Activated gamma-delta T cell treated with Interleukin-2 at 50 U/mL for 16 hours (primary cell): Measurements from ENCODE around the gene DNER.

Experiments
- DNase-seq: peaks from one replicate; pipeline ENCODE4 v3.0.0-alpha.2; 2020

Gene DNER

DNA sequence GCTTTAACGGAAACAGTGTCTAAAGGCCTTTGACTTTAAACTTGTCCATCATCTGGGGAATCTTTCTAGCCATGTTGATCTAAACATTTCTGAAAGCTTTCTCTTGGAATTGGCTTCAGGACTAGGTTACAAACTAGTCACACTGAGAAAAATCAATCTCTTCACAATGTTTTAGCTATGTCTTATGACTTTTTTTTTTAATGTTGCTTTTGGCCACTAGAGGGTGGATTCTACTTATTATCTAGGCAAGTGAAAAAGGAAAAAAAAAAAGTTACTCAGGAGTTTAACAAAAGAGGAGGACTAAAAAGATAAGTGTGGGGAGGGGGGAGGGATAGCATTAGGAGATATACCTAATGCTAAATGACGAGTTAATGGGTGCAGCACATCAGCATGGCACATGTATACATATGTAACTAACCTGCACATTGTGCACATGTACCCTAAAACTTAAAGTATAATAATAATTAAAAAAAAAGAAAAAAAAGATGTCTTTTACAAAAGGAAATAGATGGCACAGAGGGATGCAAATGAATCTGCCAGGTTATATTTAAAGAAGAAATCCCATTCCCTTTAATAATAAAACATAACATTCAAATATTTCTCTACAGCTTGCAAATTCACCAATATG, 282.9 kb downstream of the DNER start:
- DNase-seq: no peak

DNA sequence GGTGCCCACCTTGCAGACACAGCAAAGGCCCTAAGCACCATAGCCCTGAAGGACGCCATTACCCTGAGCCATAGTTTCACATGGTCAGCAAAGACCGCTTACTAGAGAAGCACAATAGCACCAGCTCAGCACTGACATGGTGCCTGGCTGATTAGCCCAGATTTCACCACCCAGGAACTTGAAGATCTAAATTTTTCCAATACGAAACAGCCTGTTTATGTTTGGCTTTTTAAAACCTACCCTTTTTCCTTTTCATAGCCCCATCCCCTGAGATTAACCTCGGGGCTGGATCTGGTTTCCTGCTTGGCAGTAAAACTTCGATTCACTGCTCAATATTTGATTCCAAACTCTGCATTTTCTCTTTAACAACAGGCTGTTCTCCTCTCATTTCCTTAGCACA, 284.8 kb downstream of the DNER start:
- DNase-seq: no peak

DNA sequence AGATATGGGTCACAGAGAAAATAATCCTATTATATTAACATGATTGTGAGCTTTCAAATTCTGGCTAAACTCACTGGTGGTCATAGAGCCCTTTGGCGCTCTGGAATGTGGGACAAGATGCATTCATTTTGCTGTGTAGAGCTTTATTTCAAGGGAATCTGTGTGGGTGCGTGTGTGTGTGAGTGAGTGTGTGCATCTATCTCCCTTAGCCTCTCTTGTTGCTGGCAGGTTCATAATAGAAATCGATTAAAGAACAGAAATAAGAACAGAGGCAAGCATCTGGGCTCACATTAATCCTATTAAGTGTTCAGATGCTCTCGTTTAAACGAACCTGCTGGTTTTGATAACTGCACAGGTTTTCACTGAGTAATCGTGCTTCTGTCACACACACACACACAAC, 287.9 kb downstream of the DNER start:
- DNase-seq: no peak

DNA sequence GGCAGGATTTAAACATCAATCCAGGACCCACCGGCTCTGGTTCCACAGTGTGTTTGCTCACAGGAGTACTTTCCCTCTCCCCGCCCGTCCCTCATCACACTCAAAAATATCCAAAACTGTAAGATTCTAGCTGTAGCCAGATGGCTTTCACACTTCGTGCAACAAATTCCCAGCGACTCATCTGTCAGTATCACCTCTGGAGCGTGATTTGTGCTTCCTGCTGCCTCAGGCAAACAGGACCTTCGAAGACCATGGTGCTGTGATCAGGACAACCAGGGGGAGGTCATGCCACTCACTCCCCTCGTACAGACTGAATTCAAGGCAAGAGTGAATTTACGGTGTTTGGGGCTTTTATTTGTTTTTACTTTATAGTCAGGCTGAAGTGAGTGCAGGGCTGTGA, 288.8 kb downstream of the DNER start:
- DNase-seq: no peak

DNA sequence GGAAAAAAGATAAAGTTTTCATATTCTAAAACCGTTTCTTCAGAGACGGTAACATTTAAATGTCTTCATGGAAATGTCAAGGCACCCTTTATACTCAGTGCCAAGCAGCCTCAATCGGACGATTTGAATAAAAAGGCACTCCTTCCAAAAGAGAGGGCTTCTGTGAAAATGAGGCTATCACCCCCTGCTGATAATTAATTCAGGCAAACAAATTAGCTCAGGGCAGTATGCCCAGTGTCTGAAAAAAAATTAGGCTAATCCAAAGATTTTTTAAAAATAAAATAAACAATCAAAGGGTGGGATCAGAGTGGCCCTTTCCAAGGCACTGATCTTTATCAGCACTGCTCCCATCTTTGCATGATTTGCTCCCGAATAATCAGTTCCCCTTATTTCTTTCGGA, 292.3 kb downstream of the DNER start:
- DNase-seq: no peak

DNA sequence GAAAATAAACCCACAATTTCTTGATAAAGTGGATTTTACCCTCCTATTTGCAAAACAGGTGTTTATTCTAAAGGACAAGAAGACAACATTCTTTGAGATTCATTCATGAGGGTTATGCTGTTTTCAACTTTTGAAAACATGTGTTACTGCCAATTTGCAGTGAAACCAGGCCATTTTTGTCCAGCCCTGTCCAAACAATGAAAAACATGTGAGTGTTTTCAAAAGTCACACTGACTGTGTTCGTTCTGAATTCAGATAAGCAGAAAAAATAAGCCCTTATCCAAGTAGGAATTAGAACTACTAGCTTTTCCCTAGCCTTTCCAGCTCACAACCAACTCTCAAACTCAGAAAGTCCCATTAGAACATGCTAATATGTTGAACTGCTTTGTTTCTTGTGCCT, 295.2 kb downstream of the DNER start:
- no peak for DNase-seq

DNA sequence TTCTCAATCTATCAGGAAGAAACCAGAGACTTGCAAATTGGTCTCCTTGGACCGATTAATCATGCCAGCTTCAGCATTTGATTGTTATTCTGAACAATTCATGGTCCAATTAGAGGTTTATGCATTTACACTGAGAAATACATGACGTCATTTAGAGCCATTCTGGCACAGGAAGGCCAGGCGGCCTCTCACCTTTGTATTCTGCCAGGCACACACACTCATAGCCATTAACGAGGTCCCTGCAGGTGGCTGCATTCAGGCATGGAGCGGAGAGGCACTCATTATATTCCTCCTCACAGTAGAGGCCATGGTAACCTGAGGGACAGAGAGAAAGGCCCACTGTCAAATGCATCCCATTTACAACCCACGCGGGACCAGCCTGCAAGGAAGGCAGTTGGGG, 296.4 kb downstream of the DNER start:
- DNase-seq: no peak

DNA sequence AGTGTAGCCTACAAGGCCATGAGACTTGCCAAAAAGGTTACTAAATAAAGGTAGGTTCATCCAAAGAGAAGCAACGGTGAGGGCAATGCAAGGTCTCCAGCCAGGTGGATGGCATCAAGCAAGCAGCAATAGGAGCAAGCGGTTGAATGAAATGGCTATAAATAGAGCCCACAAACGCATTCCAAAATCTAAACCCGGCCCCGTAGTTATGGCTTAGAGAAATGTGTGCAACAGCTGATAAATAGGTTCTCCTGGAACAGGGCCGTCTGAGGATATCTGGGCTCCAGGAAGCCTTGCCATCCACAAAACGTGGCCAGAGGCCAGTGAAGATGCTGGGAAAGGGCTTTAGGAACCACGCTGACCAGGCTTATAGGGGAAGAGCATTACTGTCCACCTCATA, 297.2 kb downstream of the DNER start:
- no peak for DNase-seq

DNA sequence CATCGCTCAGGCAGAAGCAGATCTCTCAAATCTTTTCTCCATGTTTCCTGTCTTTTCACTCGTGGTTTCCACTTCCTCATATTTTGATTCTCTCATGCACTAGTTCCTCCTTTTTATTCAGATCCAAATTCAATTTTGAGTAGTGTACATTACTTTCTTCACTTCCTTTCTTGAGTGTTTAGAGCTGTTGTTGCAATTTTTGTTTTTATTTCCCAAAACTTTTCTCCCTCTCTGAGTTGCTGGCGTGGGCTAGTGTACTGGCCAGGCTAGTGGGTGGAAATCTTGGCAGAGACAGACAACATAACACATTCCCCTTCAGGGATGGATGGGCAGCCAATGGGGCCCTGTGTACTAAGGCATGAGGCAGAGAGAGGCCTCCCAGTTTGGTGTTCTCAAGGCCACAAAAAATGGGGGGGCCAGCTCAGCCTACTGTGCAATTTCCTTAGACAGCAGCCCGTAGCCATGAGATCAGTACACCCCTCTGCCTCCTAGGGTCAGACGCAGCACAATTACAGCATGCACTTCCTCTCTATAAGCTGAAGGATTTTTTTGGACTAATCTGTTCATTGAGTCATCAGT, 298.1 kb downstream of the DNER start:
- no peak for DNase-seq

DNA sequence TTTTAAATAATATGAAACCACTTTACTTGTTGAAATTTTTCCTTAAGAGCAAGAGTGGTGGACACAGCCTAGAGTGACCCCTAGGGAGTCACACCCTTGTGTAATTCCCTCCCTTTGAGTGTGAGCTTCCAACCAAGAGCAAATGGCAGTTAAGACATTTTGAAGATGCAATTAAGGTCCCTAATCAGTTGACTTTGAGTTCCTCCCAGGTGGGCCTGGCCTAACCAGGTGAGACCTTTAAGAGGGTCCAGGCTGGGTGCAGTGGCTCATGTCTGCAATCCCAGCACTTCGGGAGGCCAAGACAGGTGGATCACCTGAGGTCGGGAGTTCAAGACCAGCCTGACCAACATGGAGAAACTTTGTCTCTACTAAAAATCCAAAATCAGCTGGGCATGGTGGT, 299.7 kb downstream of the DNER start:
- DNase-seq: no peak

DNA sequence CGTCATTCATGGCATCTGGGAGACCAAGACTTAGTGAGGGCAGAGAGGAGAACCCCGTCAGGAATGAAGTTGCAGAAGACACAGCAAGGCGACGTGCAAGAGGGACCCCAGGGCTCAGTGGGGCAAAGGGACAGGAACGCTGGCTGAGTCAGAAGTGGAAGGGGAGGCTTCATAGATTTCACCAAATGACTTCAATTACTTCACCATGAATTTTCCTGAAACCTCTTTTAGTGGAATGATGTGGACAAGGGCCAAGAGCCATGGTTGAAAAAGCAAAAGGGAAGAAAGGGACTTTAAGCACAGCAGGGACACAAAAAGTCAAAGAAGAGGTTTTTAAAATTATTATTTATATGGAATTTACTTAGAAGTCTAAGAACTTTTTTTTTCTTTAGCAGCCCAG, 301.7 kb downstream of the DNER start:
- no peak for DNase-seq

DNA sequence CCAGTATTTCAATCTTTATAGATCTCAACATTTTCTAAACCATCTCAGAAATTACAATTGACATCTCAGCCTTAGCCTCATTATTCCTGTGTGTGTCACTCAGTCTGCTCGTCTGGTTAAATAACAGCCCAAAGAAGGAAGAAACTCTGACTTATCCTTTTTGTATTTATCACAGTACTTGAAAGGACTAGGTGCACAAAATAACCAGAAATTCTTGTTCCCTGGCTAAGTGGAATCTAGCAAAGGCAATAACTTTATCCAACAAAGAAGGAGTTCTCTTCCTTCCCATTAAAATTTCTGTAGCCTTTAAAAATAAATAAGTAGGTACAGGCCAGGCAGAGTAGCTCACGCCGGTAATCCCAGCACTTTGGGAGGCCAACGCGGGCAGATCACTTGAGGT, 303.4 kb downstream of the DNER start:
- no peak for DNase-seq

DNA sequence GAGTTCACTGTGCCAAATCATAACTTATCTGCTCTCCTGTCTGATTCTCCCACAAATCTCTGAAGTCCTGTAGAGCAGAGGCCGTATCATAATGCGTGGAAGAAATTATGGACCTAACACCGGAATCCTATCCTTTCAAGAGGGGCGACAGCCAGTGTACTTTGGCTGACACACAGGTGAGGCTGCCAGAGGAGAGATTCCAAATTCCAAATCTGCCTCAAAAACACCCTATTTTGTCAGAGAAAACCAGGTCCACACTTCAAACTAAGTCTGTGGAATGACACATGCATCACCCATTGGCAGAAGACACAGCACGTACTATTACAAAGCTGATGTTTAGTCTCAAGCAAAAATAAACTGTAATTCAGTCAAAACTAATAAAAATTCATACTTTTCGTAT, 304.1 kb downstream of the DNER start:
- no peak for DNase-seq

DNA sequence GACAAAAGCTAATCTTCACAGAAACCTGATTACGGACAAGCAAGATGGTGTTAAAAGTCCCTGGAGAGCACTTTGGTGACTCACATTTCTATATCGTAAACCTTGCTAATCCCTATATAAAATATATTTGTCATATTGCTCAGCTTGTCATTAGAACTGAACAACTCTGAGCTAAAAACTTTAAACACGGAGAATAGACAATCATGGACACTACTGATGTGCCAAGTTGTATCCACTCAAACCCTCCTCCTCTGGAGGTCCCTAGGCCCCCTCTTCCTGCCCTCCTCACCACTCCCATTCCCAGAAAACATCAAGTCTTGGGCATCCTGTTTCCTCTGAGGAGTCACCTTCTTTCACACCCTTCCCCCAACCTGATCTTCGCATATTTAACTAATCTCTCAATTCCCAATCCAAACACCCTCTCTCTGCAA, 304.6 kb downstream of the DNER start:
- DNase-seq: no peak

DNA sequence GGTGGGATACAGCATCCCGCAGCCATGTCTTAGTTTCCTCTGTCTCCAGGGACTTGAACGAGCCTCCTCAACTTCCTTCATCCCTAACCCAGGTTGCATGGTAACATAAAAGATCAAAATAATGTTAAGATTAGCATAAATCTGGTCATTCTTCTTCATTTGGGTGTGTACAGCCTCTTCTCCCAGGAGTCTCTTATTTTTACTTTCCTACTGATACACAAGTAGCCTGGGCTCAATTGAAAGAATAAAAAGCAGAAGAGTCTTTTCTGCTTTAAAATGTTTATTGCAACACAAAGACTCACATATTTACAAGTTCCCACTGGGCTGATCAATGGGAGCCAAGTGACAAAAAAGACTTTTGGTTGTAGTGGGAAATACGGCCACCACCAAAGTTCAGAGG, 305.4 kb downstream of the DNER start:
- no peak for DNase-seq

DNA sequence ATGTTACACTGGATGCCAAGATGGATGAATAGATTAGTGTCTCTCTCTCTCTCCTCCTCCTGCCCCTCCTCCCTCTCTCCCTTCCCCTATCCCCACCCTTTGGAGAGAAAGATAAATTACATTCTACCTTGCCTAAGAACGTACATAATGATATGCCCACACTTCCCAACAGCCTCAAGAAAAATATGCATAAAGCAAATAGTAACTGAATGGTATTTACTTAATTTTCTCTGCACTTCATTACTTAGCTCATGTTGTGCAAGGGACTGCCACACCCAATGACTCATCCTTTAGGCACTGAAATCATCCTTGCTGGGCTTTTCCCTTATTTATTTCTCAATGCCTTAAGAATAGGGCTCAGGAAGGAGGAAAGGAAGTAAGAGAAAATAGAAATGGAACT, 306.0 kb downstream of the DNER start:
- DNase-seq: no peak

DNA sequence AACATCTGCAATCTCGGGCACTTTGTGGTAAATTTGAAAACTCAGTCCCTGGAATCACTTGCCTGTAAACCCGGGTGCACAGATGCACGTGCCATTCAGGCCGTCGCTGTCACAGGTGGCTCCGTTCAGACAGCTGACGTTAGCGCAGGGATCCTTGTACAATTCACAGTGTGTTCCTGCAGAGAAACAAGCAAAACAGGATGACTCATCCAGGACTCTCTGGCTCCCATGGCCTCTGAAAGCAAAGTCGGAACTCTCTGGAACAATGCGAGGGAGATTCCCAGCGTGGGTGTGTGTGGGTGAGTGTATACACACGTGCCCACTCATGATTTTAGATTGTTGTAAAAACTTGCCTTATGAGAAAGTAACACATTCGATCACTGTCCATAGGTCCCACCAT, 307.2 kb downstream of the DNER start:
- no peak for DNase-seq

DNA sequence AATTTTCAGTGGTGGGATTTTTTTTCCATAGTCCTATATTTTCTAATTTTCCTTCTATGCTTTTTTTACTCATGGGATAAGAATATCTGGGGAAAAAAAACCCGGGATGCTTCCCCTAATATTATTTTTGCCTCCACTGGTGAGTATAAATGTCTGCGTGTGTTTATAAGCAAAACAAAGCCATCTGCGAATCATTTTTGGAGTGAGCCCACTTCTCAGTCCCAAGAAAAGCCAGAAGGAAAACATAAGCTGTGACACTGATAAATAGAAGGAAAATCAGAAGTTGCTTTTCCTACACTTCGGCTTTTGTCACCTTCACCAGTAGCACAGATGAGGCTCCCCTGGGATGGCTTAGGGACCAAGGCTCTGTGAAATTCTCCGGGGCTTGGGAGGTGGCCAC, 308.6 kb downstream of the DNER start:
- DNase-seq: no peak

DNA sequence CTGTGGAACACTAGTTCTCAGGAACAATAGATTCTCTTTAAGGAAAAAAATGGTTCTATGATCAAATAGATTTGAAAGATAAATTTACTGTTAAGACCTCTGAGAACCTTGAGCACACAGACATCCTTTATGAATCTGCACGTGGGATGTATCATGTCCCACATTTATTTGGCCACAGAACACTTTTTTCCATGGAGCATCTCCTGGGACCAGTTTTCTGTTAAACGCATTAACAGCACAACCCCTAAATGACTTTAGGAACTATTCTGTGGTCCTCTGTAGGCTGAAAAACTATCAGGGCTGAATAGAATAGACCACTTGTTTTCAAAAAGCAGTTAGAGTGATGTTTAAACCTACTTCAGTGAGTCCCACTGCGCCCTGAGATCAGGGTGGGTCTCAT, 311.1 kb downstream of the DNER start:
- no peak for DNase-seq

DNA sequence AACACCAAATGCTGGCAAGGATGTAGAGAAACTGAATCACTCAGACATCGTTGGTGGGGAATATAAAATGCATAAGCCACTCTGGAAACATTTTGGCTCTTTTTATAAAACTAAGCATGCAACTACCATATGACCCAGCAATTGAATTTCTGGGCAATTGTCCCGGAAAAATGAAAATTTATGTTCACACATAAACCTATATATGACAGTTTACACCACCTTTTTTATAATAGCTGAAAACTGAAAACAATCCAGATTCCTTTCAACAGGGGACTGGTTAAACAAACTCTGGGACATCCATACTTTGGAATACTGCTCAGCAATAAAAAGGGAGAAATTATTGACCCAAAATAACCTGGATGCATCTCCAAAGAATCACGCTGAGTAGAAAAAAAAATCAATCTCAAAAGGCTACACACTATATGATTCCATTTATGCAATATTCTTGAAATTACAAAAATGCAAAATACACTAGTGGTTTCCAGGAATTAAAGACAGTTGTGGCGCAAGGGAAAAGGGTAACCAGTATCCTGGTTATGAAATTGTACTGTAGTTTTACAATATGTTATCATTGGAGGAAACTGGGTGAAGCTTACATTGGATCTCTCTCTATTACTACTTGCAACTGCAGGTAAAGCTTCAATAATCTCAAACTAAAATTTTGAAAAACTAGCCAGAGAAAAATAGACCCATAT, 313.0 kb downstream of the DNER start:
- no peak for DNase-seq

DNA sequence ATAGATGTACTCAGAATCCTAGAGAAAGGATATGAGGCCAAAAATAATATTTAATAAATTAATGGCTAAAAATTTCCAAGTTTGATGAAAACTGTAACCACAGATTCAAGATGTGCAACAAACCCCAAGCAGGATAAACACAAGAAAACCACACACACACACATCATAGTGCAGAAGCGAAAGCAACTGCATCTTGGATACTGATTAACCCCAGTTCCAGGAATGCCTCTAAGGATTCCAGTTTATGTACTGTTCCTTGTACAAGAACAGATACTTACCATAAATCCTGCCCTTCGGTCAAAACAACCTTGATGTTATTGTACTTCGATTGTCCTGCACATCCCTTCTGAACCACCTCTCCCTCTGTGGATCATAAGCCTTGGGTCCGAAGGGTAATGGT, 320.4 kb downstream of the DNER start:
- DNase-seq: no peak

DNA sequence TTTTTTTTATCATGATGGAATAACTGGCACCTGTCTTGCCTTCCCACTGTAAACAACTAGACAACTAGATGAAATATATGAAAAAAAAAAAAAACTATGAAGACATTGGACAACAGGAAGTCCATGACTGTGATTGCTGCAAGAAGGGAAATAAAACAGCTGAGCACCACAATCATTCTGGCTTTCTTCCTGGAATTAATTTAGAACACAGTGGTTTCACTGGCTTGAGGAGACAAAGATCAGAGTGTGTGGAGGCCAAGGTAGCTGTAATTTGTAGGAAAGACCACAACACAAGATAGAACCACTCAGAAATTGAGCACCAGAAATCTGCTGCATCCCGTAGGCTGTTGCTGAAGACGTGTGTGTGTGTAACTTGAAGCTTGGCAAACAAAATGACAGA, 322.2 kb downstream of the DNER start:
- no peak for DNase-seq

DNA sequence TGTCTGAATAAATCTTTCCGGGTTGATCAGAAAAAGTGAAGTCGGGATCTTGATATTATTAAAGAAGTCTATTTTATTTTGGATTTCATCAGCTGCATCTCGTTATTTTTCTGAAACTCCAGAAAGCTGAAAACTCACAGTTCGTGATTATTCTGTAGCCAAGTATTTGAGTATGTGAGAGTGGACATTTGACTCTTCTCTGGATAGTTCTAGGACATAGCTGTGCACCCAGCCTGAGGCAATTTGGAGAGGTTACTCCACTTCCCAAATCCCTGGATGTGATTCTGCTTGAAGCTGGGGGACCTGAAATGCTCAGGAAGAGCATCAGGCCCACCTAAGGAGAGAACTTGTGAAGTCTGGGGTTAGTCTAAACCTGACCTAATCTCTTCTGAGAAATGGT, 325.6 kb downstream of the DNER start:
- DNase-seq: no peak

DNA sequence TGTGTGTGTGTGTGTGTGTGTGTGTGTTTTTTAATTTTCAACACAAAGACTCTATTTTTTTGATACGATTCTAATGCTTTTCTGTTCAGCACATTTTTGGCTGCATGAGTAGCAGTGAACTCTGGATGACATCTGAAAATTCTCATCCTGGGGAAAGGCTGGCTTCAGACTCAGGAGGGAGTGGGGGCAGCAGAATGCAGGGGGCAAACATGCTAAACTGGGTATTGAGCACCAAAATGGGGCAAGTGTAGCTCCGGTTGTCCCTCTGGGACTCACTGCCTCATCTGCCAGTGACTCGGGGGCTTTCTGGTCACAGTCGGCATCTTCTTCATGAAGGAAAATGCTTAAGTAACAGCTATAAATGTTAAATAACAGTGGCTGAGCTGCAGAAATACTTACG, 326.5 kb downstream of the DNER start:
- DNase-seq: no peak

DNA sequence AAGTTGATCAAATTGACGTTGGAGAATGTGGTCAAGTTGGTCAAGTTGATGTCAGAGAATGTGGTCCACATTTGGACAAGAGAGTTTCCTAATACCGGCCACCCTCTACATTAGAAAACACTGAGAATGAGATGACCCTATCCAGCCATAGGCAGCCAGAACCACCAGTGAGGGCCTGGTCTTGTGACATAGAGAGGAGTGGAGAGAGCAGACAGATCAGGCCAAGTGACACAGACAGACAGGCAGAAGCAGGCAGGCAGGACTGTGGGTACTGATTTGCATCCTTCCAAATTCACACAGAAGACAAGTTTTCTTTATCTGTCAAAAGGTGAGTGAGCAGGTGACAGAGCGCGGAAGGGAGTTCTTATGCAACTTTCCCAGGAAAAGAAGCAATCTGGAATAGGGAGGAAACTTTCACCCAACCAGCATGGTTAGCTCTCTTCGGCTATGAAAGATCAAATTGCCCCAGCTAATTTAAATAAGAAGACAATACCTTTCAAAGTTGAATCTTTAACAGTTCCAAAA, 334.2 kb downstream of the DNER start:
- no peak for DNase-seq
